Measurements from ENCODE around the gene GPRC5D.

Gene GPRC5D

GRCh38 chr12:12903642-12904609, 48.0 kb downstream of the GPRC5D start:
- DNase-seq (ENCODE audit: low read depth): no peak

DNA sequence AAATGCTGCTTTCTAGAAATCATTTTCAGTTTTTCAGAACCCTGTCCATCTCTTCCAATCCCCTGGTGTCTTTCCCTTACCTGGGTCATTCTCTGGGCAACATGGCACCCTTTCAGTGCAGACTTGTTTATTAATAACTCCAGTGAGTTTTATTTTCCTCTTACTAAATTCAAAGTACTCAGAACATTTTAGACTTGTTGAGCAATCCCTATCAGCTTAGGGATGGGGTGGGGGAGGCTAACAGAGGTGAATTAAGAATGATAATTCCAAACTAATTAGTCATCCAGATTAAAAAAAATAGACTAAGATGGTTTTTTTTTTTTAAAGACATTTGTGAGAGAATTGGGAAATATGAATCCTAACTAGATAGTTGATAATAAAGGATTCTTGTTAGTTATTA, 49.9 kb downstream of the GPRC5D start:
- DNase-seq (ENCODE audit: low read depth): no peak

DNA sequence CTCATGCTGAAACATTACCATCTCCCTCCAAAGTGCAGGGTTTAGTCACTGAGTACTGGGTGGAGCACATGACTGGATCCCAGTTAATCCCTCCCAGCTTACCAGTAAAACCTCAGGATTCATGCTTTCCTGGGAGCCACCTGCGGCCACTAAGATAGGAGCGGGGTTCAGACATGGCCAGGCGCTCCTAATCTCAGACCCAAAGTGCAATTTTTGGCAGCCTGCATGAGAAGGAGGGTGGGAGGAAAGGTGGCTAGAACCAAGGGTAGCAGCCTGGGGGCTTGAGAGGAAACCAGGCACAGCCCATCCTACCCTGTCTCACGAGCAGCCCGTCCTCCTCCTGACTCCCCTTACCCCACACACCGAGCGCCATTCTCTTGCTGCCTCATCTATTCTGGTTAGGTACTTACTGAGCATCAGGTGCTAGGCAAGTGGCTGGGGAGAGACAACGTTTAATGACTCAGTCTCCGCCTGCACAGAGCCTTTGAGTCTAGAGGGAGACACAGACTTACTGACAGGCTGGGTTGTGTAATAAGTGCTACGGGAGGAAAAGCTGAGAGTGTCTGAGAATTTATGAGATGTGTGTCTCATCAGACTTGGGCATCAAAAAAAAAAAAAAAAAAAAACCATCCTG, 50.7 kb downstream of the GPRC5D start:
- DNase-seq (ENCODE audit: low read depth): peak; percentile 97

DNA sequence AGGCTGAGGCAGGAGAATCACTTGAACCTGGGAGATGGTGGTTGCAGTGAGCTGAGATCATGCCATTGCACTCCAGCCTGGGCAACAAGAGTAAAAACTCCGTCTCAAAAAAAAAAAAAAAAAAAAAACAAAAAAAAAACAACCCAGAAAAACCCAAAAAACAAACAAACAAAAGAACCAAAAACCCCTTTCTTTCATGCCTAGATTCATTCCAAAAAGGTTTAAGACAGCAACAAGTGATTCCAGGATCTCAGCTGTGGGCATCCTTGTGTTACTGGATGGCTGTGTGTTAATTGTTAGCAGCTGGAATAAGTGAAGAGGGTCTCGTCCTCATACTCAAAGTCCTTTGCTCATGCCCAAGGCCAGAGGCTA, 51.2 kb downstream of the GPRC5D start:
- no peak for DNase-seq (ENCODE audit: low read depth)

DNA sequence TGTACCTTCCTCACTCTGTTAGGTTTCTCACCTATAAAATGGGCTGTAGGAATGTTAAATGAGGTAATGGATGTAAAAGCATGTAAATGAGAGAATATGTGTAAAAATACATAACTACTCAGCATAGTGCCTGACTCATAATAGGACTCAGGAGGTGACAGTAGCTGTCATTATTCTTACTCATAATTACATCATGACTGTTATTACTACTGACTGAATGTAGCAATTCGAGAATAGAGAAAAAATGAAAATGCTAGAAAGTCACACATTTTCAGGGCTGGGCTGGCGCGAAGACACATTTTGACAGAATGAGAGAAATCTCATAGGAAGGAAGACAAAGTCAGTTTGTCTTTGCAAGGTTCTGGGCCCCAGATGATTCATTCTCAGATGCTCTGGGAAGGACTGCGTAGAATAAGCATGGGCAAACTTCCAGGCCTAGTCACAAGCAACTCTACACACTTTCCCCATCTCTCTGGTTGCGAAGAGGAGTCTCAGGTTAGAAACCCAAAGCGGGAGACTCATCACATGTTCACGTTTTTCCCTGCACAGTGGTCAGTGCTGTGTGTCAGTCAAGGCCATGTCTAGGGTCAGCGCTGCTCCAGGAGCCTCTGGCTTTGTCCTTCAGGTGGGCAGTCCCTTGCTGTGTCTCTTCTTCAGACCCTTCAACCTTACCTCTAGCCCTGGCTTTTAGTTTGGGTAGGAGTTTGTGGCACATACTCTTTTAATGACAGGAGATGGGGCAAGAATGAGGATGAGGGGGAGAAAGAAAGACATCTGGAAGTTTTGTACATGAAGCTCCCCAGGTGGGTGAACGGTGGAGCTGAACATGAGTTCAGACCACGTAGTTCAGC, 52.2 kb downstream of the GPRC5D start:
- DNase-seq (ENCODE audit: low read depth): peak; percentile 88

GRCh38 chr12:12898911-12899511, 53.0 kb downstream of the GPRC5D start:
- DNase-seq (ENCODE audit: low read depth): no peak

- DNase-seq (ENCODE audit: low read depth): no peak
These were observed 53.7 kb downstream of the GPRC5D start for GRCh38 chr12:12898136-12898717.

- no peak for DNase-seq (ENCODE audit: low read depth)
These were observed 54.7 kb downstream of the GPRC5D start for GRCh38 chr12:12897302-12897701.

GRCh38 chr12:12896260-12896659, 55.7 kb downstream of the GPRC5D start:
- peak; percentile 86 for DNase-seq (ENCODE audit: low read depth)

- no peak for DNase-seq (ENCODE audit: low read depth)
These were observed 58.5 kb downstream of the GPRC5D start for GRCh38 chr12:12893438-12893837.

DNA sequence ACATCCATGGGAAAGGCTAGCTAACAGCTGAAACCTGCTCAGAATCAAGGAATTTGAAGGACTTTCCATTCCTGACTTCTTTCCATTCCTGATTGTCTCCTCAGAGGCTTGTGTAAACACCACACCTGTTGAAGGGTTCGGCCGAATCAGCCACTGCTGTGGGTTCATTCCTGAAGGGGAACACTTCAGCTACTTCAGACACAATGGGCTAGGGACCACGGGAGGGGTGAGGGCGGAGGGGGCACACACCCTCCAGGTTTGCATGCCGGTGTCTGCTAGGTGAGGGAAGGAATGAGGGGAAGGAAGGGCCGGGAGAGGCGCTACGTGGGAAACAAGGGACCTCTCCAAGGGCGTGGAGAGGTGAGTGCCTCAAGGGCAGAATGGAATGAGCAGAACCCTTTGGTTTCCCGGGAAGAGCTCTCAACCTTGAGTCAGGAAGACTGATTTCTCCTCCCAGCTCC, 59.3 kb downstream of the GPRC5D start:
- no peak for DNase-seq (ENCODE audit: low read depth)

- no peak for DNase-seq (ENCODE audit: low read depth)
These were observed 60.1 kb downstream of the GPRC5D start for GRCh38 chr12:12891881-12892355.

DNA sequence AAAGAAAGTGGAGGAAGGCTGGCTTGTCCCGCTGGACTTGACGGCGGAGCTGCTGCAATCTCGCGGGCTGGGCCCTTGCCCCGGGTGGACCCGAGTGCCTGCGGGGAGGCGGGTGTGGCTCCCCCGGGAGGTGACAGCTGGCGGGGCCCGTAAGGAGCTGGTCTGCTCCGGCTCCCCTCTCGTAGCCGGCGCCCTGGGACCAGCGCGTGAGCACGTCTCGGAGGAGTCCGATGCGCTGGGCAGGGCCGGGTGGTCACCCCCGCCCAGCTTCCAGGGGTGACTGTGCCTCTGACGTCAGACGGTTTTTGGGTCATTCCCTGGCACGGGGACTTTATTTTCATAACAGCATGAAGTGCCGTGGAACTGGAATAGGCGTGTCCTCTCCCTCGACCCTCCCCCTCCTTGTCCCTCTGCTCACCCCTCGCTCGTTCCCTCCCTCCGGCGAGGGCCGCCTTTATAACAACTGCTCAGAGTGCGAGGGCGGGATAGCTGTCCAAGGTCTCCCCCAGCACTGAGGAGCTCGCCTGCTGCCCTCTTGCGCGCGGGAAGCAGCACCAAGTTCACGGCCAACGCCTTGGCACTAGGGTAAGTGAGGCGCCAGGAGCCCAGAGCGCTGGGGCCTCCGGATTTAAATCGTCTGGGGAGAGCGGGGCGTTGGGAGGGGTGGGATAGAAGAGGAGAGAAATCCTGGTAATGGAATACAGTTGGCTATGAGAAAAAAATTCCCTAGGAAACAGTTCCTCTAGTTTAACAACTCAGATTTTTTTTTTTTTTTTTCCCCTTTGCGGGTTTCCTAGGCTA, 60.7 kb downstream of the GPRC5D start, which contains the start of gene GPRC5A:
Gene GPRC5A (plus strand): TSS at position 483 of the 801 bp plus-strand sequence. CDS start 16,688 bp downstream, outside the sequence.
- peak; percentile 97 for DNase-seq (ENCODE audit: low read depth)

Data from stromal cell of bone marrow (primary cell).